GM12878 (cell line): ENCODE measurements around the gene CCDC169.

ENCODE experiments used
- CREM ChIP-seq: IDR thresholded peaks from 2 replicates; pipeline ENCODE4 v1.6.1; 2014; ENCODE audit warnings: antibody characterized with exemption, low read depth
- EP300 ChIP-seq, 2 experiments: fragments of 150-350 bp in 1 of 2; IDR thresholded peaks; 2 replicates each; pipeline ENCODE4 v1.6.1; 2011 to 2012; ENCODE audit warnings: low read depth in 2 of 2, low read length in 2 of 2, borderline replicate concordance in 1 of 2, improper control_type of control experiment in 1 of 2, inconsistent platforms in 1 of 2; ENCODE audit not compliant: control insufficient read depth in 1 of 2
- EZH2 ChIP-seq: IDR thresholded peaks from 2 replicates; pipeline ENCODE4 v1.6.1; 2012; ENCODE audit warnings: low read depth, mild to moderate bottlenecking, control low read depth, inconsistent platforms, low read length, borderline replicate concordance; ENCODE audit not compliant: control insufficient read depth
- GABPA ChIP-seq: IDR thresholded peaks from 2 replicates; pipeline ENCODE4 v1.6.1; 2014; ENCODE audit warnings: antibody characterized with exemption, low read depth, mild to moderate bottlenecking, inconsistent platforms
- JUND ChIP-seq: IDR thresholded peaks from 2 replicates; pipeline ENCODE4 v1.6.1; 2012; ENCODE audit warnings: low read depth, mild to moderate bottlenecking, low read length, improper control_type of control experiment, moderate library complexity
- KDM1A ChIP-seq: fragments of 200-600 bp; sonication (generic); IDR thresholded peaks from 2 replicates; pipeline ENCODE4 v1.6.1; 2016; ENCODE audit warnings: borderline replicate concordance
- MEF2B ChIP-seq: fragments of 450-650 bp; IDR thresholded peaks from 2 replicates; pipeline ENCODE4 v1.6.1; 2018; ENCODE audit warnings: mild to moderate bottlenecking, moderate library complexity; ENCODE audit not compliant: partially characterized antibody, poor library complexity, severe bottlenecking
- NR2C2 ChIP-seq: IDR thresholded peaks from 2 replicates; pipeline ENCODE4 v1.6.1; 2011; ENCODE audit warnings: borderline replicate concordance, low read depth; ENCODE audit not compliant: control insufficient read depth, insufficient read length
- POLR2AphosphoS5 ChIP-seq: IDR thresholded peaks from 2 replicates; pipeline ENCODE4 v1.6.1; 2011; ENCODE audit warnings: mild to moderate bottlenecking, low read length, inconsistent platforms
- RFX5 ChIP-seq: IDR thresholded peaks from 2 replicates; pipeline ENCODE4 v1.6.1; 2011; ENCODE audit warnings: low read depth, low read length, improper control_type of control experiment
- SIN3A ChIP-seq: IDR thresholded peaks from 2 replicates; pipeline ENCODE4 v1.6.1; 2012; ENCODE audit warnings: low read depth, low read length, improper control_type of control experiment
- SMC3 ChIP-seq: IDR thresholded peaks from 2 replicates; pipeline ENCODE4 v1.6.1; 2011; ENCODE audit warnings: low read length, improper control_type of control experiment, borderline replicate concordance
- TF ChIP-seq, protein P1 (sequence below), 3 experiments: IDR thresholded peaks in 2 of 3; conservative IDR thresholded peaks in 1 of 3; 2 replicates each; pipeline ENCODE4 v1.5.1; 2011; ENCODE audit warnings: low read depth in 3 of 3, low read length in 3 of 3, mild to moderate bottlenecking in 3 of 3, control low read depth in 2 of 3, moderate library complexity in 2 of 3, inconsistent platforms in 1 of 3, mixed read lengths in 1 of 3; ENCODE audit not compliant: control insufficient read depth in 2 of 3, insufficient read depth in 1 of 3; ENCODE audit errors: extremely low read depth in 1 of 3

DNA sequence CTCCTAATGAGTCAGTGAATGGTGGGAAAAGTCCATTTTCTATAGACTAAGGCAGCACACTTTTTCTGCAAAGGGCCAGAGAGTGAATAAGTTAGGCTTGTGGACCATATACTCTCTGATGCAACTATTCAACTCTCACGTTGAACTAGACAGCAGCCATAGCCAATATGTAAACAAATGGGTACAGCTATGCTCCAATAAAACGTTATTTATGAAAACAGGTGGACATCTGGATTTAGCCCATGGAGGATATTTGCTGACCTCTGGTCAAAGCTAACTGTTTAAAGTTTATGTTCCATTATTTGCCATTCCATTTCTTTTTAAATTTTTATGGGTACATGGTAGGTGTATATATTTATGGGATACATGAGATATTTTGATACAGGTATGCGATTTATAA is 4.7 kb upstream of the CCDC169 start:
- TF ChIP-seq, protein P1, sequence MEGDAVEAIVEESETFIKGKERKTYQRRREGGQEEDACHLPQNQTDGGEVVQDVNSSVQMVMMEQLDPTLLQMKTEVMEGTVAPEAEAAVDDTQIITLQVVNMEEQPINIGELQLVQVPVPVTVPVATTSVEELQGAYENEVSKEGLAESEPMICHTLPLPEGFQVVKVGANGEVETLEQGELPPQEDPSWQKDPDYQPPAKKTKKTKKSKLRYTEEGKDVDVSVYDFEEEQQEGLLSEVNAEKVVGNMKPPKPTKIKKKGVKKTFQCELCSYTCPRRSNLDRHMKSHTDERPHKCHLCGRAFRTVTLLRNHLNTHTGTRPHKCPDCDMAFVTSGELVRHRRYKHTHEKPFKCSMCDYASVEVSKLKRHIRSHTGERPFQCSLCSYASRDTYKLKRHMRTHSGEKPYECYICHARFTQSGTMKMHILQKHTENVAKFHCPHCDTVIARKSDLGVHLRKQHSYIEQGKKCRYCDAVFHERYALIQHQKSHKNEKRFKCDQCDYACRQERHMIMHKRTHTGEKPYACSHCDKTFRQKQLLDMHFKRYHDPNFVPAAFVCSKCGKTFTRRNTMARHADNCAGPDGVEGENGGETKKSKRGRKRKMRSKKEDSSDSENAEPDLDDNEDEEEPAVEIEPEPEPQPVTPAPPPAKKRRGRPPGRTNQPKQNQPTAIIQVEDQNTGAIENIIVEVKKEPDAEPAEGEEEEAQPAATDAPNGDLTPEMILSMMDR (IDR thresholded peaks at IDR 0.05 in 2 of 3, conservative IDR thresholded peaks at IDR 0.05 in 1 of 3; ENCODE audit: control insufficient read depth in 2 of 3, extremely low read depth in 1 of 3, insufficient read depth in 1 of 3, low read depth in 3 of 3, low read length in 3 of 3): no peak
- TF ChIP-seq EZH2: no peak
- TF ChIP-seq POLR2AphosphoS5: no peak
- no peak for TF ChIP-seq EP300 (IDR thresholded peaks at IDR 0.05; ENCODE audit: borderline replicate concordance in 1 of 2, control insufficient read depth in 1 of 2, low read depth in 2 of 2, low read length in 2 of 2)
- TF ChIP-seq MEF2B: no peak
- no peak for TF ChIP-seq RFX5
- no peak for TF ChIP-seq JUND
- TF ChIP-seq CREM: no peak
- TF ChIP-seq KDM1A: no peak
- TF ChIP-seq NR2C2: no peak
- TF ChIP-seq SMC3: no peak
- no peak for TF ChIP-seq SIN3A
- TF ChIP-seq GABPA: no peak
